ENCODE results near the gene IRS1. TPM values are rescaled to one million over a fixed set of nuclear protein-coding genes. Genes with fewer than 3 reads are reported as not detected.

Gene IRS1
- total and polyA plus RNA-seq, 2 experiments from 2014 or later = 4.1 to 40.4 TPM

DNA sequence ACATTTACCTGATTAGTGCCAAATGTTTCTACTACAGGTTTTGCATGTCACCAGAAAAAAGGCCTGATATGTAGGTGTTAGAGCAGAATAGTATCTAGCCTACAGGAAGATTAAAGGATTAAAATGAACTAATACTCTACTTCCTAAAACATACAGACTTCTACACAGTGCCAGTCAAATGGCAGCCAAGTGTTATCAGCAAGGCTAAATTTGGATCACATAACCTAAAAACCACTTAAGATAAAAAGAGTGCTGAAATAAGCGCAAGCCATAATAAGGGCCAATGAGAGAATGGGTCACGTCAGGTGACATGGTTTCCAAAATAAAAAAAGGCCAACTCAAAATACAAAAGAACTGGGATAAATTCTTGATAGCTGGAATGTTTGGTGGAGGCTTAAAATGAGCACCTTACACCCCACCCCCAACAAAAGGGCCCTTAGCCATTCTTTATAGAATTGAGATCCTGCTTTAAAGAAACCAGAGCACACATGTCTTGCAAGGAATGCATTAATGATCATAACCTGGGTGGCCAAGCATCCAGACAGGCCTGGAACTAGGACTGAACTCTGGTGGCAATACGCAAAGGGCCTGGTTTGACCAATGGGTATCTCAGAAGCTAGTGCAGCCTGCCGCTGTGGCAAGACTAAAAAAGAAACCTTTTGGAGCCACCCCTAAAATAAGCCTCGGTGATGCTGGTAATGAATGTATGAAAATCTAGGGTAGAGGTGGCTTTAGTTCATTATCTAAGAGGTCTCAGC is 32.4 kb downstream of the IRS1 start:
- Histone ChIP-seq H3K4me3 (no peak overlapping the region), H3K36me3 (no peaks in the 10 kb centered on the region), H3K27me3 (no peaks in the 10 kb centered on the region), H3K9me3 (ENCODE audit: low read depth) (no peaks in the 10 kb centered on the region), H3K27ac (peak overlapping the region; percentile 58), H3K4me1 (ENCODE audit: low read depth) (peaks cover 48% of the 10 kb centered on the region)
- TF ChIP-seq, protein P1, sequence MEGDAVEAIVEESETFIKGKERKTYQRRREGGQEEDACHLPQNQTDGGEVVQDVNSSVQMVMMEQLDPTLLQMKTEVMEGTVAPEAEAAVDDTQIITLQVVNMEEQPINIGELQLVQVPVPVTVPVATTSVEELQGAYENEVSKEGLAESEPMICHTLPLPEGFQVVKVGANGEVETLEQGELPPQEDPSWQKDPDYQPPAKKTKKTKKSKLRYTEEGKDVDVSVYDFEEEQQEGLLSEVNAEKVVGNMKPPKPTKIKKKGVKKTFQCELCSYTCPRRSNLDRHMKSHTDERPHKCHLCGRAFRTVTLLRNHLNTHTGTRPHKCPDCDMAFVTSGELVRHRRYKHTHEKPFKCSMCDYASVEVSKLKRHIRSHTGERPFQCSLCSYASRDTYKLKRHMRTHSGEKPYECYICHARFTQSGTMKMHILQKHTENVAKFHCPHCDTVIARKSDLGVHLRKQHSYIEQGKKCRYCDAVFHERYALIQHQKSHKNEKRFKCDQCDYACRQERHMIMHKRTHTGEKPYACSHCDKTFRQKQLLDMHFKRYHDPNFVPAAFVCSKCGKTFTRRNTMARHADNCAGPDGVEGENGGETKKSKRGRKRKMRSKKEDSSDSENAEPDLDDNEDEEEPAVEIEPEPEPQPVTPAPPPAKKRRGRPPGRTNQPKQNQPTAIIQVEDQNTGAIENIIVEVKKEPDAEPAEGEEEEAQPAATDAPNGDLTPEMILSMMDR (IDR thresholded peaks at IDR 0.05; ENCODE audit: low read depth, low read length) = no peak
- peak; percentile 40 to 82 for DNase-seq (ENCODE audit: low read depth in 1 of 2, low spot score in 1 of 2)

DNA sequence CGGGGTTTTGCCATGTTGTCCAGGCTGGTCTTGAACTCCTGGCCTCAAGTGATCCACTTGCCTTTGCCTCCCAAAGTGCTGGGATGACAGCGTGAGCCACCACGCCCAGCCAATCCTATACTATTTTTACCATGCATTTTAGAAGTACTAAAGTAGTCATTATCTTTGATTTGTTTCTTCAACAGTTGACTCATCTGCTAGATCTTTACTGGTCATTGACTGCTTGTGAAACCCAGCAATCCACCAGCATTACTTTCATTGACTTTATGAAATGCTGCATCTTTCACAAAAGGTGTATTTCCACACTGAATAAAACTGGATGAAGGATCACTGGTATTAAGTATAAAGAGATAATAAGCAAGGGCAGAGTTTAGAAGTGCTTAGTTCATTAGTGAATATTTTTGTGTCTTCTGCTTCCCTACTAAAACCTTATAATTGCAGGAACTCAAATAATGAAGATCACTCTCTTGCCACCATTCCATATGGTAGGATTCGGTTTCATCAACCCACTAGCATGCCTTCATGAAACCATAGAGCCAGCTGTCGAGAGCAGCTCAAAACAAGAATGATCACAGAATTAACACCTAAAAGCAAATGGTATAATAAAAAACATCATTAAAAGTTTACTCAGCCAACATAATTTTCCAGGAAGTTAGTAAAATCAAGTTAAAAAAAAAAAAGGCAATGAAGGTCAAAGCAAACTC is 33.1 kb downstream of the IRS1 start:
- H3K9me3 ChIP-seq (ENCODE audit: low read depth) = no peaks in the 10 kb centered on the region
- DNase-seq (ENCODE audit: low read depth in 1 of 2, low spot score in 1 of 2) = no peak

DNA sequence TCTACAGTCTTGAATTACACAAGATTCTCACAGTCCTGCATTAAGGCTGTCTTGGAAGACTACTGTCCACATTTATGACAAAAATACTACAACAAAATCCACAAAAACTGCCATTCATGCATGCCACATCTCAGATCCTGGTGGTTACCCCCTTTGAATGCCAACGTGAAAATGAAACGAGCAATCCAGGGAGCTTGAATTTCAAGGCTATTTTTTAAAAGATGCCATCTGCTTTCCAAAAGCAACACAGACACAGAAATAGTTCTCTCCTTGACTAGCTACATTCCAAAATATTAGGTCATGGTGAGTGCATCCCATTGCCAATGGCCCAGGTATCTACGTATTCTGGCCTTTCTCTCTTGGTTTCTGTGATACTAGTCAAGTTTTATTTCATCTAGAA is 36.3 kb downstream of the IRS1 start:
- Histone ChIP-seq H3K4me1 (ENCODE audit: low read depth) (peaks cover 44% of the 10 kb centered on the region), H3K4me3 (no peak overlapping the region), H3K9me3 (ENCODE audit: low read depth) (no peaks in the 10 kb centered on the region), H3K27ac (no peak overlapping the region), H3K36me3 (no peaks in the 10 kb centered on the region), H3K27me3 (no peaks in the 10 kb centered on the region)
- no peak for DNase-seq (ENCODE audit: low read depth in 1 of 2, low spot score in 1 of 2)
- TF ChIP-seq, protein P1 (IDR thresholded peaks at IDR 0.05; ENCODE audit: low read depth, low read length) = no peak

More for the DNA sequence above, 33.1 kb downstream of the IRS1 start:
- TF ChIP-seq, protein P1 (IDR thresholded peaks at IDR 0.05; ENCODE audit: low read depth, low read length) = no peak
- Histone ChIP-seq H3K27ac (peak overlapping the region; percentile 58), H3K4me1 (ENCODE audit: low read depth) (peaks cover 40% of the 10 kb centered on the region), H3K4me3 (no peak overlapping the region), H3K27me3 (no peaks in the 10 kb centered on the region), H3K36me3 (no peaks in the 10 kb centered on the region)

DNA sequence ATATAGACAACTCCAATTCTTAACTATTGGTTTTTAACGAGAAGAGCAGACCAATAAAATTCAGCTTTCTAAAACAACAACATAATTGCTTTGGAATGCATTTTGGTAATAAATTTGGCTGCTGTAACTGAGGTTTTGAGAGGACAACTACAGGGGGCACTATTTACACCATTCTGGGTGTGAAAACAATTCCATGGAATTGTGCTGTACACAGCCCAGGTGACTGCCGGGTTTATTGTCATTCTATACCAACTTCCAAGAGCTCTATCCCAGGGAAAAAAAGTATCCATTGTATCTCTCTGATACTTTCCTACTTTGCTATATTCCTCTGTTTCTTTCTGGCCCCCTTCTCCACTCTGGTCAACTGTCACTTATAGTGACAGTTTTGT is 38.4 kb downstream of the IRS1 start:
- TF ChIP-seq, protein P1 (IDR thresholded peaks at IDR 0.05; ENCODE audit: low read depth, low read length) = no peak
- no peak for DNase-seq (ENCODE audit: low read depth in 1 of 2, low spot score in 1 of 2)
- H3K4me3 ChIP-seq = no peak overlapping the region
- no peaks in the 10 kb centered on the region for H3K9me3 ChIP-seq (ENCODE audit: low read depth)
- H3K27me3 ChIP-seq = no peaks in the 10 kb centered on the region
- no peak overlapping the region for H3K27ac ChIP-seq
- no peaks in the 10 kb centered on the region for H3K36me3 ChIP-seq
- peaks cover 27% of the 10 kb centered on the region for H3K4me1 ChIP-seq (ENCODE audit: low read depth)

DNA sequence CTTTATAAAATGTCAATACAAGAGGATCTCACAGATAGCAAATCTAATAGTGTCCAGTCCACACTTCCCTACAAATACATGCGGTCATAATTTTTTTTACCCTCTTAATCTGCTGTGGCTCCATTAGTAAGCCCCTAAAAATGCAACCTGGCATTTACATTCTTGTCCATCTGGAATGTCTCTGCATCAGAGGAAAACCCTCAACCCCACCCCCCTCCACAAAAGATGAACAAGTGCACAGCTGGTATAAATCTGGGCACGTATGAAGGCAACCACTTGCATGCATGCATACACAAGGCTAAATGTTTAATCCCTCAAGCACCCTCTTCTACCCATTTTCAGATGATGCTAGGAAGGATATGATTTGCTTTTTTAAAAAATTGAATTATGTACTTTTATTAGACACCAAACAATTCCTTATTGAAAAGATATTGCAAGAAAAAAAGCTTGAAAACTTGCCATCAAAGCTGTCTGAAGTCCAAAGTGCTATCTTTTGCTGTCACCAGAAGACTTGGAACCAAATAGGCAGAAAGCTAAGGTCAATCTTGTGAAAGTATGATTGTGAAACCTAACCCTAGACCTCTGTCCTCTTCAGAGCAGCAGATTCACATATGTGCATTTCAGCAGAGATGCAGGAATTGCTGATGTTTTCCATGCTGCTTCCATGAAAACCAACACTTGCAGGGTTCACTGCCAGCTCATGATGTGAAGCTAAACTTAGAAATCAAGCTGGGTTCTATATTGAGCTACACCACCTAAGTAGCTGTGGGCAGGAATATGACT is 39.0 kb downstream of the IRS1 start:
- Histone ChIP-seq H3K27ac (no peak overlapping the region), H3K36me3 (no peaks in the 10 kb centered on the region), H3K27me3 (no peaks in the 10 kb centered on the region), H3K4me1 (ENCODE audit: low read depth) (peaks cover 28% of the 10 kb centered on the region), H3K4me3 (no peak overlapping the region), H3K9me3 (ENCODE audit: low read depth) (no peaks in the 10 kb centered on the region)
- peak in 1 of 2 donors; percentile 74 for DNase-seq (ENCODE audit: low read depth in 1 of 2, low spot score in 1 of 2)
- TF ChIP-seq, protein P1 (IDR thresholded peaks at IDR 0.05; ENCODE audit: low read depth, low read length) = no peak

Data from cardiac muscle cell (in vitro differentiated cells and primary cell).